Kidney epithelial cell (primary cell): ENCODE results near the gene HCK. TPM values are rescaled to one million over a fixed set of nuclear protein-coding genes. Genes with fewer than 3 reads are reported as not detected.
"Not testable (repeated sequence)": the region's sequence is repeated elsewhere in the genome, so short reads cannot be mapped to it uniquely, and the experiment has no call there.

ENCODE experiments used
- DNase-seq: peaks from one replicate; pipeline ENCODE4 v3.0.0-alpha.2; 2010; ENCODE audit warnings: low read depth
- H3K27me3 ChIP-seq: 2 replicates; pipeline ENCODE4 v1.6.0; 2011; ENCODE audit warnings: low read length; ENCODE audit not compliant: control insufficient read depth, insufficient read depth
- H3K36me3 ChIP-seq: 2 replicates; pipeline ENCODE4 v1.5.1; 2011; ENCODE audit warnings: low read length; ENCODE audit not compliant: control insufficient read depth, insufficient read depth
- H3K4me3 ChIP-seq: 2 replicates; pipeline ENCODE4 v1.5.1; 2011; ENCODE audit warnings: low read depth, mild to moderate bottlenecking, control low read depth, low read length
- CTCF ChIP-seq: IDR thresholded peaks from 2 replicates; pipeline ENCODE4 v1.5.1; 2011; ENCODE audit warnings: mild to moderate bottlenecking, moderate library complexity, low read length, control low read depth, inconsistent platforms; ENCODE audit not compliant: insufficient read depth, poor library complexity, severe bottlenecking
- total RNA-seq: library from RNA; depleted of rRNA; stranded (reverse); fragments of >200 nt; gene quantifications from 2 replicates; pipeline ENCODE4 v1.2.3, GENCODE V29; 2015

Gene HCK
- total RNA-seq, 1 donor from 2014 or later = 0.17 TPM

- peak; percentile 98 for TF ChIP-seq CTCF
- Histone ChIP-seq H3K27me3 (peaks cover 38% of the 10 kb centered on the region), H3K36me3 (no peaks in the 10 kb centered on the region), H3K4me3 (peak overlapping the region; percentile 8)
- DNase-seq = peak; percentile 31
Measured at GRCh38 chr20:32031007-32031958, 20.8 kb upstream of the HCK start.

- Histone ChIP-seq H3K4me3 (no peak overlapping the region), H3K36me3 (no peaks in the 10 kb centered on the region), H3K27me3 (peaks cover 37% of the 10 kb centered on the region)
- no peak for DNase-seq
- no peak for TF ChIP-seq CTCF
Measured at GRCh38 chr20:32033316-32033715, 18.7 kb upstream of the HCK start.

- DNase-seq, H3K36me3 ChIP-seq, H3K4me3 ChIP-seq: not testable (repeated sequence)
- peaks cover 35% of the 10 kb centered on the region for H3K27me3 ChIP-seq
Measured at GRCh38 chr20:32033721-32034120, 18.3 kb upstream of the HCK start.

- H3K4me3 ChIP-seq = no peak overlapping the region
- DNase-seq = no peak
- H3K36me3 ChIP-seq = no peaks in the 10 kb centered on the region
- H3K27me3 ChIP-seq = peaks cover 30% of the 10 kb centered on the region
- TF ChIP-seq CTCF = no peak
Measured at GRCh38 chr20:32034581-32035425, 17.2 kb upstream of the HCK start.

GRCh38 chr20:32035426-32035779 is 16.6 kb upstream of the HCK start:
- Histone ChIP-seq H3K27me3 (peaks cover 29% of the 10 kb centered on the region), H3K36me3 (no peaks in the 10 kb centered on the region), H3K4me3 (no peak overlapping the region)
- TF ChIP-seq CTCF = no peak
- no peak for DNase-seq

- DNase-seq = no peak
- no peak for TF ChIP-seq CTCF
- Histone ChIP-seq H3K4me3 (no peak overlapping the region), H3K27me3 (peaks cover 23% of the 10 kb centered on the region), H3K36me3 (no peaks in the 10 kb centered on the region)
Measured at GRCh38 chr20:32036252-32036651, 15.8 kb upstream of the HCK start.
